GM12864 (cell line): ENCODE results near the gene TMPRSS4.

Experiments used
- DNase-seq: peaks from one replicate; pipeline ENCODE4 v3.0.0-alpha.2; 2011; ENCODE audit warnings: low read depth
- H3K4me3 ChIP-seq: 2 replicates; pipeline ENCODE4 v1.5.1; 2011; ENCODE audit warnings: mild to moderate bottlenecking, low read depth, low read length, control low read depth
- TF ChIP-seq, protein P1 (sequence below): IDR thresholded peaks from 2 replicates; pipeline ENCODE4 v1.5.1; 2011; ENCODE audit warnings: low read depth, mild to moderate bottlenecking, moderate library complexity, low read length, control low read depth, inconsistent platforms; ENCODE audit errors: missing control alignments

Gene TMPRSS4

DNA sequence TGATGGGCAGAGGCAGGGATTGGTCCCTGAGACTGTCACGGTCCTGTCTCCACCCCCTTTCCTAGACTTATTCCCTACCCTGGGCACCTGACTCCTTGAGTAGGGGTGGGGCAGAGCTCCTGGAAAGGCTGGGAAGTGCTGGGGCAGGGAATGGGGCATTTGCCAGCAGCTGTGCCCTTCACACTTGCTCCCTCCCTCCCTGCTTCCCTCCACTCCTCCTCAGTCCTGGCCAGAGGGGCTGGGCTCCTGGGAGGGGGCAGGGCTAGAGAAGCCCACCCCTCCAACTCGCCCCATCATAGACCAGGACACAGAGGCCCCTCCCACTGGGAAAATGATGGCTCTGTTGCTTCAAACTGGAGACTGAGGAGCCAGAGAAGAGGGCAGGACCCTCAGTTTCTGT is 88.0 kb downstream of the TMPRSS4 start:
- DNase-seq, result no peak
- H3K4me3 ChIP-seq, result no peak overlapping the region
- TF ChIP-seq, protein P1, sequence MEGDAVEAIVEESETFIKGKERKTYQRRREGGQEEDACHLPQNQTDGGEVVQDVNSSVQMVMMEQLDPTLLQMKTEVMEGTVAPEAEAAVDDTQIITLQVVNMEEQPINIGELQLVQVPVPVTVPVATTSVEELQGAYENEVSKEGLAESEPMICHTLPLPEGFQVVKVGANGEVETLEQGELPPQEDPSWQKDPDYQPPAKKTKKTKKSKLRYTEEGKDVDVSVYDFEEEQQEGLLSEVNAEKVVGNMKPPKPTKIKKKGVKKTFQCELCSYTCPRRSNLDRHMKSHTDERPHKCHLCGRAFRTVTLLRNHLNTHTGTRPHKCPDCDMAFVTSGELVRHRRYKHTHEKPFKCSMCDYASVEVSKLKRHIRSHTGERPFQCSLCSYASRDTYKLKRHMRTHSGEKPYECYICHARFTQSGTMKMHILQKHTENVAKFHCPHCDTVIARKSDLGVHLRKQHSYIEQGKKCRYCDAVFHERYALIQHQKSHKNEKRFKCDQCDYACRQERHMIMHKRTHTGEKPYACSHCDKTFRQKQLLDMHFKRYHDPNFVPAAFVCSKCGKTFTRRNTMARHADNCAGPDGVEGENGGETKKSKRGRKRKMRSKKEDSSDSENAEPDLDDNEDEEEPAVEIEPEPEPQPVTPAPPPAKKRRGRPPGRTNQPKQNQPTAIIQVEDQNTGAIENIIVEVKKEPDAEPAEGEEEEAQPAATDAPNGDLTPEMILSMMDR, result no peak

GRCh38 chr11:118166641-118167040 is 89.8 kb downstream of the TMPRSS4 start:
- TF ChIP-seq, protein P1, result no peak
- DNase-seq, result no peak
- no peak overlapping the region for H3K4me3 ChIP-seq

DNA sequence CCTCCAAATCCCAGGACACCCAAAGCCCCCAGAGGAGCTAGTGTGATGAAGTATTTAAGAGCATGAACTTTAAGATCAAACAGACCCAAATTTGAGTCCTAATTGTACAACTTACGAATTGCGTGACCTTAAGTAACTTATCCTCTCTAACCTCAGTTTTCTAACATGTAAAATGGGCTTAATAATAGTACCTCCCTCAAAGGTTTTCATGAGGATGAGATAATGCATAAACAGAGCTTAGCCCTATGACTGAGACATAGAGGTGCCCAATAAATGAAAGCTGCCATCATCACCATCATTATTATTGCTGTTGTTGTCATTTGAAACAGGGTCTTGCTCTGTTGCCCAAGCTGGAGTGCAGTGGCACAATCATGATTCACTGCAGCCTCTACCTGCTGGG is 90.4 kb downstream of the TMPRSS4 start:
- TF ChIP-seq, protein P1, result no peak
- no peak for DNase-seq
- H3K4me3 ChIP-seq, result no peak overlapping the region

GRCh38 chr11:118167906-118168305 is 91.0 kb downstream of the TMPRSS4 start:
- no peak overlapping the region for H3K4me3 ChIP-seq
- DNase-seq, result no peak
- TF ChIP-seq, protein P1, result no peak

DNA sequence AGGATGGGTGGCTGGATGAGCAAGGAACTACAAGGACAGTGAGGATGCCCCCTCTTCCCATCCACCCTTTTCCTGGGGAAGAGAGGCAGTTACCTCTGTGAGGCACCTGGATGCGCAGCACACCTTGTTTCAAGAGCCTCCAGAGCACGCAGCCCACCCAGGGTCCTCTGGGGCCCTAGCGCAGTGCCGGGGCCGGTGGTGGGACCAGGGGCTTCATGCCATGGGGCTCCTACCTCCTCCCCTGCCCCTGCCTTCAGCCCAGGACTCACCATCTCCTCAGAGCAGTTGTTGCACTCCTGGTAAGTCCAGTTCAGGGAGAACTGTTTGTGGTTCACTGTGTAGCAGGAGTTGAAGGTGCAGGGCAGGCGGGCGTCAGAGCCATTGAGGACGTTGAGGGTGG is 91.4 kb downstream of the TMPRSS4 start:
- TF ChIP-seq, protein P1, result no peak
- no peak overlapping the region for H3K4me3 ChIP-seq
- DNase-seq, result no peak

GRCh38 chr11:118168751-118169150 is 91.9 kb downstream of the TMPRSS4 start:
- H3K4me3 ChIP-seq, result no peak overlapping the region
- DNase-seq, result no peak
- TF ChIP-seq, protein P1, result no peak

DNA sequence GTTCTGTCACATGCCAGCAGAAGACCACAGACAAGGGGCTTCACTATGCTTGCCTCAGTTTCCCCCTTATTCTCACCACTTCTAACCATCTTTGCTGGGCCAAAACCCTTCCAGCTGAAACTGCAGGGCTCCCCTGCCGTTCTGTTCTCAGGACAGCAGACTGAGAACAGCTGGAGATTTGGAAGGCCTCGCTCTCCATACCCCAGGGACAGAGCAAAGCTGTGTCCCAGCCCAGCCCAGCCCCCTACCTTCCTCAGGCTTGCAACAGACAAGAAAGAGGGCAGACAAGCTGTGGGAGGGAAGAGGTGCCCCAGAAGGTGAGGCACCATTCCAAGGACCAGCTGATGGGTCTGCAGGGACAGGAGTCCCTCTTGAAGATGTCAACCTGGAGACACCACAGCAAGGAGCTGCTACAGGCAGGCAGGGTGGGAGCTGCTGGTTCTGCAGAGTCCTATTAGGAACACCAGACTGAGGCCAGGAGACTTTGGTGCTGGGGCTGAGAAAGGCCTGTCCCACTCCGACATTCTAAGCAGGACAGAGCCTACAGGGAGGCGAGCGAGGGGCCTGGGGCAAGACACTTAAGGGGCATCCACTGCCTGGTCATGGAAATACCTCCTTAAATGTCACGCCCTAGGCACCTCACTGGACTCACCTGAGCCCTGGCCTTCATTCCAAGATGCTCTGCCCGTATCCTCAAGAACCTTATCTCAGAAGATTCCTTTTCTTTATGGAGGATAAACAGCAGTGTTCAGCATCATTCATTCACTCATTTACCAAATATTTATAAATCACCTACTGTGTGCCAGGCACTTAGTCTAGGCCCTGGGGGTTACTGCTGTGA is 92.6 kb downstream of the TMPRSS4 start:
- H3K4me3 ChIP-seq, result no peak overlapping the region
- TF ChIP-seq, protein P1, result no peak
- no peak for DNase-seq
